GM23338 (cell line): ENCODE data around the gene SART3.

Source experiments
- CREB1 ChIP-seq: fragments of 250-450 bp; sonication (Bioruptor Pico); IDR thresholded peaks from 2 replicates; pipeline ENCODE4 v1.5.0; 2020; ENCODE audit warnings: low read depth, mild to moderate bottlenecking, moderate library complexity
- EZH2 ChIP-seq: fragments of 200-600 bp; sonication (generic); IDR thresholded peaks from one replicate; pipeline ENCODE4 v1.8.0; 2017; ENCODE audit warnings: antibody characterized with exemption, mild to moderate bottlenecking, low read depth; ENCODE audit not compliant: unreplicated experiment
- TF ChIP-seq, protein P1 (sequence below), 2 experiments: fragments of 200-600 bp in 1 of 2; sonication (generic) in 1 of 2; conservative IDR thresholded peaks; 2 replicates each; pipeline versions ENCODE4 v1.5.1 to v1.6.1; 2016 to 2017; ENCODE audit warnings: antibody characterized with exemption in 2 of 2, low read depth in 2 of 2, mild to moderate bottlenecking in 2 of 2, moderate library complexity in 1 of 2

- TF ChIP-seq EZH2: no peak
- no peak for TF ChIP-seq CREB1 (CRISPR knock-in tag)
- TF ChIP-seq, protein P1, sequence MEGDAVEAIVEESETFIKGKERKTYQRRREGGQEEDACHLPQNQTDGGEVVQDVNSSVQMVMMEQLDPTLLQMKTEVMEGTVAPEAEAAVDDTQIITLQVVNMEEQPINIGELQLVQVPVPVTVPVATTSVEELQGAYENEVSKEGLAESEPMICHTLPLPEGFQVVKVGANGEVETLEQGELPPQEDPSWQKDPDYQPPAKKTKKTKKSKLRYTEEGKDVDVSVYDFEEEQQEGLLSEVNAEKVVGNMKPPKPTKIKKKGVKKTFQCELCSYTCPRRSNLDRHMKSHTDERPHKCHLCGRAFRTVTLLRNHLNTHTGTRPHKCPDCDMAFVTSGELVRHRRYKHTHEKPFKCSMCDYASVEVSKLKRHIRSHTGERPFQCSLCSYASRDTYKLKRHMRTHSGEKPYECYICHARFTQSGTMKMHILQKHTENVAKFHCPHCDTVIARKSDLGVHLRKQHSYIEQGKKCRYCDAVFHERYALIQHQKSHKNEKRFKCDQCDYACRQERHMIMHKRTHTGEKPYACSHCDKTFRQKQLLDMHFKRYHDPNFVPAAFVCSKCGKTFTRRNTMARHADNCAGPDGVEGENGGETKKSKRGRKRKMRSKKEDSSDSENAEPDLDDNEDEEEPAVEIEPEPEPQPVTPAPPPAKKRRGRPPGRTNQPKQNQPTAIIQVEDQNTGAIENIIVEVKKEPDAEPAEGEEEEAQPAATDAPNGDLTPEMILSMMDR (conservative IDR thresholded peaks at IDR 0.05; ENCODE audit: low read depth in 2 of 2): no peak
Measured at GRCh38 chr12:108477055-108477880, 83.7 kb downstream of the SART3 start.
